Measurements from ENCODE around the gene PSTPIP1. TPM values are rescaled to one million over a fixed set of nuclear protein-coding genes. Genes with fewer than 3 reads are reported as not detected.

Gene PSTPIP1
- total and polyA plus RNA-seq, 2 experiments from 2014 or later, result 0.80 to 3.7 TPM

- H3K79me2 ChIP-seq (replicated peaks; ENCODE audit: insufficient read depth), result no peaks in the 10 kb centered on the region
- H4K20me1 ChIP-seq (replicated peaks; ENCODE audit: insufficient read depth), result no peaks in the 10 kb centered on the region
- Mint-ChIP-seq H3K27ac (no peak overlapping the region), H3K9me3 (no peaks in the 10 kb centered on the region), H3K27me3 (ENCODE audit: insufficient read depth, low read depth, poor library complexity) (peaks cover 2% of the 10 kb centered on the region), H3K36me3 (ENCODE audit: low read depth) (no peaks in the 10 kb centered on the region), H3K4me3 (no peak overlapping the region), H3K4me1 (peaks cover 8% of the 10 kb centered on the region)
- no peaks in the 10 kb centered on the region for H3K9me2 ChIP-seq (ENCODE audit: insufficient read depth)
- ATAC-seq (no peak), DNase-seq (ENCODE audit: low spot score) (no peak)
- no peaks in the 10 kb centered on the region for H3K36me3 ChIP-seq (ENCODE audit: insufficient read depth)
- no peaks in the 10 kb centered on the region for H3K27me3 ChIP-seq (ENCODE audit: insufficient read depth)
- no peak overlapping the region for H3K27ac ChIP-seq (ENCODE audit: low read depth)
- no peaks in the 10 kb centered on the region for H3K4me1 ChIP-seq (ENCODE audit: insufficient read depth)
- no peak overlapping the region for H2AFZ ChIP-seq
- TF ChIP-seq CREB1 (CRISPR knock-in tag; IDR thresholded peaks at IDR 0.05; ENCODE audit: low read depth) (no peak), POLR2AphosphoS5 (IDR thresholded peaks at IDR 0.05; ENCODE audit: low read depth) (no peak), JUNB (IDR thresholded peaks at IDR 0.05; ENCODE audit: unreplicated experiment) (no peak), NANOG (IDR thresholded peaks at IDR 0.05; ENCODE audit: borderline replicate concordance) (no peak), ZNF114 (CRISPR knock-in tag; IDR thresholded peaks at IDR 0.05) (no peak), REST (IDR thresholded peaks at IDR 0.05; ENCODE audit: unreplicated experiment) (no peak), ZNF331 (CRISPR knock-in tag; IDR thresholded peaks at IDR 0.05; ENCODE audit: low read depth) (no peak), CTCF (conservative IDR thresholded peaks at IDR 0.05; ENCODE audit: low read depth in 2 of 2) (no peak), STAT1 (IDR thresholded peaks at IDR 0.05; ENCODE audit: unreplicated experiment) (no peak), EZH2 (IDR thresholded peaks at IDR 0.05; ENCODE audit: low read depth, unreplicated experiment) (no peak), ZNF462 (CRISPR knock-in tag; IDR thresholded peaks at IDR 0.05) (no peak), EZH2phosphoT487 (IDR thresholded peaks at IDR 0.05; ENCODE audit: unreplicated experiment) (no peak)
- TF ChIP-seq, protein P1, sequence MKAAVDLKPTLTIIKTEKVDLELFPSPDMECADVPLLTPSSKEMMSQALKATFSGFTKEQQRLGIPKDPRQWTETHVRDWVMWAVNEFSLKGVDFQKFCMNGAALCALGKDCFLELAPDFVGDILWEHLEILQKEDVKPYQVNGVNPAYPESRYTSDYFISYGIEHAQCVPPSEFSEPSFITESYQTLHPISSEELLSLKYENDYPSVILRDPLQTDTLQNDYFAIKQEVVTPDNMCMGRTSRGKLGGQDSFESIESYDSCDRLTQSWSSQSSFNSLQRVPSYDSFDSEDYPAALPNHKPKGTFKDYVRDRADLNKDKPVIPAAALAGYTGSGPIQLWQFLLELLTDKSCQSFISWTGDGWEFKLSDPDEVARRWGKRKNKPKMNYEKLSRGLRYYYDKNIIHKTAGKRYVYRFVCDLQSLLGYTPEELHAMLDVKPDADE (IDR thresholded peaks at IDR 0.05), result no peak
- H3K4me2 ChIP-seq, result no peak overlapping the region
- H3F3A ChIP-seq (replicated peaks; ENCODE audit: low read depth), result no peaks in the 10 kb centered on the region
- no peak overlapping the region for H3K4me3 ChIP-seq
Observed at GRCh38 chr15:76993114-76993725, 1.7 kb upstream of the PSTPIP1 start.
